ENCODE measurements around the gene WWOX.

The WWOX gene

DNA sequence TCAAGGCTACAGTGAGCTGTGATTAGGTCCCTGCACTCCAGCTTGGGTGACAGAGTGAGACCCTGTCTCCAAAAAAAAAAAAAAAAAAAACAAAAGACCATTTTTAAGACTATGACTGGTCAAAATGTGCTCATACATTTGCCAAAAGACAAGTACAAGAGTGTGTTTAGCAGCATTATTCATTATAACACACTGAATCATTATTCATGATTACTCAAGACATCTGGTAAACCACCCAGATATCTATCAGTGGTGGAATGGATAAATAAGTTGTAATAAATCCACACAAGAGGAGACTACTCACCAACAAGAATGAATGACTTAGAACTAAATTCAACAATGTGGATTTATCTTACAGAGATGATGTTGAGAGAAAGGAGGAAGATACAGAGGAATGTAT is 784.8 kb downstream of the WWOX start:
- no peak for DNase-seq

DNA sequence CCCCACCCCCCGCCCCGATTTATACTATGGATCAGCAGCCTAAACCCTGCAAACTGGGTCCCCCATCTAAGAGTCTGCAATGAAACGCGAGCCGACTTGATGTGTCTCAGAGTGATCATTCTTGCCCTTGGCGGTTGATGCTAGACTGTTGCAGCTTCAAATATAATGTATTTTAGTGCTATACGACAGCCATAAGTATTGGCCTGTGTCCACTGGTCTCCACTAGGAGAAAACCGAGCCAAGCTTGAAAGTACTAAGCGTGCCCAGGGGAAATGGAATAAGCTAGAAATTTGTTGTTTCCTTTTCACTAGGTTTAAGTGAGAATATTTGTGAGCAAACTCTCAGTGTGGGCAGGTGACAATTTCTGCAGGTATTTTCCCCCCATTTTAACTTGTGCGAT is 789.9 kb downstream of the WWOX start:
- no peak for DNase-seq

- no peak for DNase-seq
Observed at GRCh38 chr16:78890373-78890895, 791.0 kb downstream of the WWOX start.

- DNase-seq = no peak
Observed at GRCh38 chr16:78892951-78893733, 793.7 kb downstream of the WWOX start.

- no peak for DNase-seq
Observed at GRCh38 chr16:78894886-78895285, 795.4 kb downstream of the WWOX start.

GRCh38 chr16:78895681-78896080 is 796.2 kb downstream of the WWOX start:
- no peak for DNase-seq

DNA sequence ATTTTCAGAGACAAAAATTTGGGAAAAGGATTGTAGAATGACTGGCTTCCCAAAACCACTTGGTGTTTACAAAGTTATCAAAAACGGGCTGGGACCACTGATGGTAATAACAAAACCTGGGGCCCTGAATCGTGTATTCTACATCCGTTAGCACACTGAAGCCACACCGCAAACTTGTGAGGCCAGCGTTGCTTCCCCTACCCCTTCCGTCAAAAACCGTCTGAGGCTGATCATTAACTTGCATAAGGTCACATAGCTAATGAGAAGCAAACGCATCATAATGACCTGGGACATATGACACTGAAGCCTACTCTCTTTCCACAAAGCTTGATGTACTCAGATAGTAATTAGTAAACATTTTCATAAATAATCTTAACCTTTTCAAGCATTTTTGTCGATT is 796.8 kb downstream of the WWOX start:
- no peak for DNase-seq

DNA sequence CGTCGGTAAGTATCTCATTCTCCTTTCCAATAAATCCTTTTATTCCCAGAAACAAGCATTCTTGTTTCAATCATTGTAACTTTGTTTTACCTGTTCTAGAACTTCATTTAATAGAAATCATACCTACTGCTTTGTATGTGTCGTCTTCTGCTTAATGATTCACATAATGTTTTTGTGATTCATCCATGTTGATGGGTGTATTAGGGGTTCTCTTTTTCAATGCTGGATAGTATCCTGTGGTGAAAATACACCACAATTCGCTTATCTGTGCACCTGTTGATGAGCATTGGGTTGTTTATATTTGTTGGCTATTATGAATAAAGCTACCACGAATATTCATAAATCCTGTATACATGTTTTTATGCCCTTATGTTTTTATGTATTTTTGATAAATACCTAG is 797.8 kb downstream of the WWOX start:
- no peak for DNase-seq

- DNase-seq = no peak
Observed at GRCh38 chr16:78900044-78900811, 800.8 kb downstream of the WWOX start.

DNA sequence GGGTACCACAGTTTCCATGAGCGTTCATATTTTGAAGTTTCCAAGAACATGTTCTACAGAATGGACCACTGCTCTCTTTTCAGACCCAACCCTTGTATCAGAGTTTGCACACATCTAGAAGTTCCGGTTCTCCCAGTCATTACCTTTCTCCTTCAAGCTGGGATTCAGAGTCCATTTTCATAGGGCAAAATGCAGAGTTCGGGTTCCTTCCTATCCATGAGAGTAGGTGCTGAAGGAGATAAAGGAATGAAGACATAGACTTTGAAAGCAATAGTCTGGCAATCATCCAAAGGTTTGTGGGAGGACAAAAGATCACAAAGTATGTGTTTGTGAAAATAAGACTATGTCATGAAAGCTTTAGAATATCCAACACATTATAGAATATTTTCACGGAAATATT is 801.5 kb downstream of the WWOX start:
- no peak for DNase-seq

- no peak for DNase-seq
Observed at GRCh38 chr16:78902321-78902720, 802.9 kb downstream of the WWOX start.

DNA sequence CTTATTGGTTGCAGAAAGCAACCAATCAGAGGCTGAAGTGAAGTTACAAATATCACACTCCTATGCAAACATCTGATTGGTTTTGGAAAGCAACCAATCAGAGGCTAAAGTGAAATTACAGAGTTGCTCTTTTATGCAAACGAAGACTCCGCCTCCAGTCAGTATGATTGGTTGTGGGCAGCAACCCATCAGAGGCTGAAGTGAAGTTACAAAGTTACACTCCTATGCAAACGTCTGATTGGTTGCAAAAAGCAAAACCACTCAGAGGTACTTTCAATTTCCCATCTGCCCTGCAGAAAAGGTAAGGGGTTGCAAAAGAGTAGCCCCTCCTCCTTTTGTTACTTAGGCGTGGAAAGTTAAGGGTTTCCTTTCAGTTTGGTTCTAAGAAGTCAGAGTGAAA is 803.8 kb downstream of the WWOX start:
- DNase-seq = no peak

DNA sequence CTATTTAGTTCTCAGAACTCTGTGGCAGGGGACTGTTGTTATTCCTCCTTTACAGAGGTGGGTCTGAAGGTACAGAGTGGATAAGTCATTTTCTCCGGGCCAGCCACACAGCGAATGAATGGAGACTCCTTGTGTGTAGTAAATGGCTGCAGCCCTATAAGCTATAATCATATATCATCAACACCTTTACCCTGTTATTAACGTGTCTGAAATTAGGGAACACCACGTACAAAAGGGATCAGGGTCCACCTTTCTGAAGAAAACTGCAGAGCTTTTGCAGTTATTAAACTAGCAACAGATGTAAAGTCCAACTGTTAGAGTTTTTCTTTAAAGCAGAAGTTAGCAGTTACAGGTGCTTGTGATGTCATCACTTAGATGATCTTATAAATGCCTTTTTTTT is 804.4 kb downstream of the WWOX start:
- no peak for DNase-seq

DNA sequence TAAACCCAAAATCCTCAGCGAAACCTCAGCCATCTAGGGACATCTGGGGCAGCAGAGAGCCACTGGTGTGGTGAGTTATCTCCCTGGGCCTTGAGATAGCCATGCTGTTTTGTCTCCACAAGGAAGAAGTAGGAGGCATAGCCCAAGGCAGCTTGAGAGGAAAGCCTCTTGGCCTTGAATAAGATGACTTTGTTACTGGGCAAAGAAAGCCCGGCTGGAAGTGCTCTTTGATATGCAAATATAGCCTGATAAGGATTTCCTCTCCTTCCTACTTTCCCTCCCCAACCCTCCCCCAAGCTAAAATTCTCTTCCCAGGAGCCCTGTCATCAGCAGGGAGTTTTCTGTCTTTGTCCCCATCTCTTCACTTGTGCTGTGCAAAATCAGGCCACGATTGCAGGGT is 806.7 kb downstream of the WWOX start:
- DNase-seq = no peak

GRCh38 chr16:78909226-78909625 is 809.8 kb downstream of the WWOX start:
- DNase-seq = no peak

DNA sequence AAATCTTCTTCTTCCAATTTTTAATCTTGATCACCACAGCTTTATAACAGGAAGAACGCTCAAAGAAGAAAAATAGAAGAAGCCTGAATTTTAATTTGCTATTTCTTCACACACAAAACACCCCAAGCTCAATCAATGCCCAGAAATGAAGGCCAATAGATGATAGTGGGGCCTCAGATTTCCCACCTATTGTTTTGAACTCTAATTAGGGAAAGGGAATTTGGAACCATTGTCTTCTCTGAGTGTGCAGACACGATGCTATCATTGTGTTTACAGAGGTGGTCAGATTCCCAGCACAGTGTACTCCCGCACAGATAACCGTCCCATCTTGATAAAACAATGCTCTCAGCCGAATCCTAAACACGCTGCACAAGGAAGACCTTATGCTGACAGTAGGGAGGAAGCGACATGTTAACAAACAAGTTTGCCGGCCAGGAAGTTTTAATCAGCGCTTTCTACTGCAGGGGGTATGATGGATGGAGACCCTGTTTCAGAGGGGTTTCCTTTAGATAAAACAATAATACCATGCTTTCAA is 816.4 kb downstream of the WWOX start:
- DNase-seq = no peak

DNA sequence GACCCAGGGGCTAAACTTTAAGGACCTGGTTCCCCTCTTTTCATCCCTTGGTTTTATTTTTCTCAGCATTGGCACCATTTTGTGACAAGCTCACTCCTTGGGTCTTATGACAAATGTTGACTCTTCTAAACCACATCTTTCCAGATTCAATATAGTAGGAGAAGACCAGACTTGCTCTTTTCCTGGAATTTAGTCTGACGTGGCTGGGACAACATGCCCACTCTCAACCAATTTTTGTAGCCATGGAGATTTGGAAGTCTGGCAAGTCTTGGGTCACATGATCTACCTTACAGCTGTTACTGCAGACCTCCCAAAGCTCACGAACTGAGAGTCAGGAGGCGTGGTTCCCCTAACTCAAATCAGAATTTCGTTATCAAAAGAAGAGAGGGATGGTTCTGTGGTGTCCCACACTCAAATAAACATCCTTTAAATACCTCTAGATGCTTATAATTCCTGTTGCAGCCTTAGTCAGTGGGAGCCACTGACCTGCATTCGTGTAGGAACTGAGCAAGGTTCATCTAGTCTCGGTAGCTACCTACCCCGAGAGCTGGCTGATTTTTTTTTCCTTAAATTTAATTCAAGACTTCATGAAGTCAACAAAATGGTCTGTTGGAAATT is 817.6 kb downstream of the WWOX start:
- DNase-seq = no peak

- DNase-seq = no peak
Observed at GRCh38 chr16:78918805-78919305, 819.4 kb downstream of the WWOX start.

DNA sequence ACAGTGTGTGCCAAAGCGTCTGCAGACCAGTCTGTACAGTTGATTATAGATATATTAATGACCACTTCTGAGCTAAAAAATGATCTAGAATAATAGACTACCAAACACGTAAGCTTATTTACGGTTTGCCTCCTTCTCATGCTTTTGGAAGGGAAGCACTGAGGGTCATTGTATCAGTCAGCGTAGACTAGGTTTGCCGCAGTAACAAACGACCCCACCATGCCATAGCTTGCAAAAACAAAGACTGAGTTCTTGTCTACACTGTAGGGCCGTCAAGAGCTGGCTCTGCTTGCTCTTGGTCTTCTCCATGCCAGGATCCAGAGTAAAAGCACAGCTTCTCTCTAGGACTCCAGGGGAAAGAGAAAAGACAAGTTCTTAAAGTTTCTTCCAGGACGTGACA is 820.4 kb downstream of the WWOX start:
- DNase-seq = no peak

GRCh38 chr16:78920621-78921020 is 821.2 kb downstream of the WWOX start:
- DNase-seq = no peak

DNA sequence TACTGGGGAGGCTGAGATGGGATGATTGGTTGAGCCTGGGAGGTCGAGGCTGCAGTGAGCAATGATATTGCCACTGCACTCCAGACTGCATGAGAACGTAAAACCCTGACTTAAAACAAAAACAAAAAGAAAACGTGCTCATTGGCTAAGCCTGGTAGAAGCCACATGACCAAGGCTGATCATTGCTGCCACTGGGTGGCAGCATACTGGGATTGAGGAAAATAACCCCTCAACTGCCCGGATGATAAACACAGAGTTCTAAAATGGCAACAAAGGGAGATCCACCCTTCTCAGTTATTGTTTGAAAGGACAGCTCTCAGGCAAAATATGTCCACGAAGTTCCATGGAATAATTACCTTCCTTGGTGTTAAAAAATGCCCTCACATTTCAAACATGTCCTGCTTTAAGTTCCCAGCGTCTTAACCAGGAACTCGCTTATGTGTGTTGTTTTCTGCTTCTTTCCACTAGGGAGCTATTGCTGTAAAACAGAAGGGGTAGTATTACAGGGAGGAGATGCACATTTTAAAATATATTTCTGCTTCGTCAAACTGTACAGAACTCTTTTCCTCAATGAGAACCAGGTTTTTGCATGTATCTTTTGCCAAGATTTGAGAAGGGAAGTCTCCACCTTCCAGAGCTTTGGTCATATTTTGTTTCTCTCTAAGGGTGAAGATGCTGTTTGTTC is 825.8 kb downstream of the WWOX start:
- no peak for DNase-seq

DNA sequence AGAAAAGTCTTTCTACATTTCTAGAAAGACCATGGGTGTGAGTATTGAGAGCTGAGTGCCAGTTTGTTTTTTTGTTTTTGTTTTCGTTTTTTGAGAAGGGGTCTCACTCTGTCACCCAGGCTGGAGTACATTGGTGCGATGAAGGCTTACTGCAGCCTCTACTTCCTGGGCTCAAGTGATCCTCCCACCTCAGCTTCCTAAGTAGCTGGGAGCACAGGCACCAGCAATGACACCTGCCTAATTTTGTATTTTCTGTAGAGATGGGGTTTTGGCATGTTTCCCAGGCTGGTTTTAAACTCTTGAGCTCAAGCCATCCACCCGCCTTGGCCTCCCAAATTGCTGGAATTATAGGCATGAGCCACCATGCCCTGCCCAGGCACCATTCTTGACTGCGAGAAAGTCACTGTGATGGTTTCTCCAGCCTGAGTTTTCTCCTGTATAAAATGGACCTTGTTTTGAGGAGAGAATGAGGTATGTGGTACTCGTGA is 827.3 kb downstream of the WWOX start:
- DNase-seq = no peak
